Measurements from ENCODE around the gene EFCAB6. TPM values are rescaled to one million over a fixed set of nuclear protein-coding genes. Genes with fewer than 3 reads are reported as not detected.

The EFCAB6 gene
- total and polyA plus RNA-seq, 10 of the 15 experiments (the other 5 are each of a cell fraction or from before 2014, with no cell fraction given) = 0.05 to 0.42 (median 0.19) TPM

GRCh38 chr22:43587574-43587973 is 224.5 kb downstream of the EFCAB6 start:
- WGBS (ENCODE audit: insufficient coverage, insufficient replicate concordance, low lambda C conversion rate, missing lambda C conversion rate) = 0% methylated on average over 1 of the region's 1 CpG
- Histone ChIP-seq H3K9me3 (replicated peaks; ENCODE audit: control insufficient read depth, insufficient read depth, low read length) (no peaks in the 10 kb centered on the region; the same call in 2 of the 3 replicates), H3K4me3 (no peak overlapping the region), H4K20me1 (ENCODE audit: control insufficient read depth, insufficient read depth) (no peaks in the 10 kb centered on the region), H3K4me1 (ENCODE audit: control insufficient read depth, insufficient read depth, low read length) (no peaks in the 10 kb centered on the region), H3K4me2 (ENCODE audit: control insufficient read depth, insufficient read depth) (no peak overlapping the region), H3K9ac (ENCODE audit: control insufficient read depth, insufficient read depth, low read length) (no peak overlapping the region), H3K27me3 (replicated peaks in 1 of 2; ENCODE audit: control insufficient read depth in 2 of 2, insufficient read depth in 2 of 2, low read length in 1 of 2) (no peaks in the 10 kb centered on the region), H2AFZ (ENCODE audit: control insufficient read depth, low read depth, low read length) (no peak overlapping the region), H3K27ac (ENCODE audit: control insufficient read depth, insufficient read depth) (no peak overlapping the region), H3K79me2 (ENCODE audit: control insufficient read depth, insufficient read depth, low read length) (no peaks in the 10 kb centered on the region), H3K36me3 (ENCODE audit: control insufficient read depth in 2 of 2, insufficient read depth in 2 of 2, low read length in 1 of 2) (no peaks in the 10 kb centered on the region)
- ATAC-seq = no peak
- TF ChIP-seq ZBTB4 (CRISPR knock-in tag; IDR thresholded peaks at IDR 0.05) (no peak), CREB1 (IDR thresholded peaks at IDR 0.05; ENCODE audit: low read depth) (no peak), ZNF384 (IDR thresholded peaks at IDR 0.05; ENCODE audit: borderline replicate concordance, low read depth, low read length) (no peak), SUZ12 (IDR thresholded peaks at IDR 0.05; ENCODE audit: unreplicated experiment) (no peak), RAD51 (IDR thresholded peaks at IDR 0.05) (no peak), WRNIP1 (IDR thresholded peaks at IDR 0.05; ENCODE audit: borderline replicate concordance, low read depth, low read length) (no peak), E2F4 (IDR thresholded peaks at IDR 0.05; ENCODE audit: low read depth, low read length) (no peak), EP300 (IDR thresholded peaks at IDR 0.05; ENCODE audit: borderline replicate concordance in 1 of 2, control insufficient read depth in 1 of 2, low read depth in 2 of 2, low read length in 2 of 2) (no peak), TCF12 (IDR thresholded peaks at IDR 0.05; ENCODE audit: low read depth, low read length) (no peak), RB1 (IDR thresholded peaks at IDR 0.05; ENCODE audit: borderline replicate concordance) (no peak), ATF3 (IDR thresholded peaks at IDR 0.05; ENCODE audit: borderline replicate concordance, extremely low read depth, low read depth, low read length) (no peak), SRF (IDR thresholded peaks at IDR 0.05; ENCODE audit: low read depth in 2 of 2, low read length in 2 of 2) (no peak)
- BruUV-seq (replicated peaks) = no TSS peak
- CTCF ChIA-PET = no interaction called here
- intact Hi-C loops (cut with micrococcal nuclease; ENCODE audit: unreplicated experiment) = no loop called here
- POLR2A ChIA-PET = no interaction called here
- RAD21 ChIA-PET (ENCODE audit: unreplicated experiment) = no interaction called here
- in situ Hi-C loops (cut with MboI) = no loop called here
- no peak for FAIRE-seq
- DNase-seq (ENCODE audit: low read depth, low spot score) = no peak
- SMC1A ChIA-PET (ENCODE audit: uncharacterized antibody, unreplicated experiment) = no interaction called here

Data from GM12878 (cell line).